Common myeloid progenitor, CD34-positive (primary cell): ENCODE results near the gene PRDX6.

Source experiments
- CTCF ChIA-PET: fragments of 350-600 bp; sonication (Branson Sonifier 250); formaldehyde crosslinking; loops from one replicate; lab custom pipeline; 2021; ENCODE audit warnings: antibody characterized with exemption; lab: Charles Lee
- POLR2A ChIA-PET: fragments of 350-600 bp; sonication (Branson Sonifier 250); formaldehyde crosslinking; loops from one replicate; lab custom pipeline; 2021; ENCODE audit warnings: antibody characterized with exemption; lab: Charles Lee
- DNase-seq, 3 donors: peaks; one replicate each; pipeline versions ENCODE4 v3.0.0 to v3.0.0-alpha.2; 2013
- H3K27ac ChIP-seq, 2 experiments: 1 replicate in 1 of 2; 2 replicates in 1 of 2; pipeline ENCODE4 v1.7.0; 2013; ENCODE audit warnings: inconsistent platforms in 2 of 2, low read length in 2 of 2, mild to moderate bottlenecking in 2 of 2, low read depth in 1 of 2, moderate library complexity in 1 of 2; ENCODE audit not compliant: severe bottlenecking in 2 of 2, insufficient read depth in 1 of 2, poor library complexity in 1 of 2
- H3K27me3 ChIP-seq, 5 experiments: replicated peaks in 2 of 5; 1 replicate in 3 of 5; 2 replicates in 2 of 5; pipeline versions ENCODE4 v1.6.1 to v1.7.0; 2013; ENCODE audit warnings: low read length in 4 of 5, mild to moderate bottlenecking in 2 of 5, moderate library complexity in 2 of 5, inconsistent platforms in 1 of 5; ENCODE audit not compliant: insufficient read depth in 5 of 5, control insufficient read depth in 4 of 5
- H3K36me3 ChIP-seq, 4 experiments: 1 replicate in 2 of 4; 2 replicates in 2 of 4; pipeline versions ENCODE4 v1.6.1 to v1.7.0; 2013; ENCODE audit warnings: low read length in 3 of 4, control low read depth in 1 of 4, mild to moderate bottlenecking in 1 of 4; ENCODE audit not compliant: control insufficient read depth in 4 of 4, insufficient read depth in 4 of 4
- H3K4me1 ChIP-seq, 4 experiments: 1 replicate in 3 of 4; 2 replicates in 1 of 4; pipeline versions ENCODE4 v1.6.1 to v1.7.1; 2013; ENCODE audit warnings: low read length in 3 of 4, mild to moderate bottlenecking in 3 of 4, control low read depth in 1 of 4, inconsistent platforms in 1 of 4, moderate library complexity in 1 of 4; ENCODE audit not compliant: control insufficient read depth in 4 of 4, insufficient read depth in 4 of 4; ENCODE audit errors: control extremely low read depth in 1 of 4
- H3K4me3 ChIP-seq, 7 experiments: 1 replicate in 4 of 7; 2 replicates in 3 of 7; pipeline versions ENCODE4 v1.5.1 to v1.7.0; 2013; ENCODE audit warnings: mild to moderate bottlenecking in 7 of 7, low read length in 6 of 7, moderate library complexity in 6 of 7, inconsistent platforms in 2 of 7, low read depth in 2 of 7, control low read depth in 1 of 7; ENCODE audit not compliant: insufficient read depth in 4 of 7, control insufficient read depth in 1 of 7; ENCODE audit errors: extremely low read depth in 1 of 7
- H3K9me3 ChIP-seq, 5 experiments: 1 replicate in 4 of 5; 2 replicates in 1 of 5; pipeline versions ENCODE4 v1.6.1 to v1.7.1; 2013; ENCODE audit warnings: low read length in 4 of 5, mild to moderate bottlenecking in 2 of 5, inconsistent platforms in 1 of 5, low read depth in 1 of 5, moderate library complexity in 1 of 5; ENCODE audit not compliant: control insufficient read depth in 4 of 5, insufficient read depth in 2 of 5; ENCODE audit errors: control extremely low read depth in 1 of 5
- WGBS: methylation state at CpG from one replicate; pipeline ENCODE4 v1.1.5; 2013; ENCODE audit not compliant: insufficient coverage; 5-methylcytosine and 5-hydroxymethylcytosine counted together

PRDX6 gene

GRCh38 chr1:173481195-173481772 is 4.1 kb downstream of the PRDX6 start:
- no peaks in the 10 kb centered on the region for H3K27me3 ChIP-seq
- ChIA-PET CTCF (no interaction called here), POLR2A (no interaction called here)
- no peaks in the 10 kb centered on the region for H3K9me3 ChIP-seq
- DNase-seq: no peak
- H3K36me3 ChIP-seq: peaks cover 19 to 65% (median 38%) of the 10 kb centered on the region in 4 experiments
- H3K27ac ChIP-seq: no peak overlapping the region
- no CpG with 5 or more reads among the region's 1 CpG for WGBS
- H3K4me1 ChIP-seq: peaks cover 17 to 29% (median 28%) of the 10 kb centered on the region in 4 experiments
- H3K4me3 ChIP-seq: no peak overlapping the region

GRCh38 chr1:173482683-173483082 is 5.5 kb downstream of the PRDX6 start:
- no peaks in the 10 kb centered on the region for H3K9me3 ChIP-seq
- peaks cover 29 to 79% (median 46%) of the 10 kb centered on the region in 4 experiments for H3K36me3 ChIP-seq
- H3K27ac ChIP-seq: no peak overlapping the region
- no peaks in the 10 kb centered on the region for H3K27me3 ChIP-seq
- no CpG with 5 or more reads among the region's 1 CpG for WGBS
- no peak for DNase-seq
- H3K4me3 ChIP-seq: no peak overlapping the region
- CTCF ChIA-PET: no interaction called here
- POLR2A ChIA-PET: no interaction called here
- H3K4me1 ChIP-seq: peaks cover 17 to 27% (median 23%) of the 10 kb centered on the region in 4 experiments

DNA sequence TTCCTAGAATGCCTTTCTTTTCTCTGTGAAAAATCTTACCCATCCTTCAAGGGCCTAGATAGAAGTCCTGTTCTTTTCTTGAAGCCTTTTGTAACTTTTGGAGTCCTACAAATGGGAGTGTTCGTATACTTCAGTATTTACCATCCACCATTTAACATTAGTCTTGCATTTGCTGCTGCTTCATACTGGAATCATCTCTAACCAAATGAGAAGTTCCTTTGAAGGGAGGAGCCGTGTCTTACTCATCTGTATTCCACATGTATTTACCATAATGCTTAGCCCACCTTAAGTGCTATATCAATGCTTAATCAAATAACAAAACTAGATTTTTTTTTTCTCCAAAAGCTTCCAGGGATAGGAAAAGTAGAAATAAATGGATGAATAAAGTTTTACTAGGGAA is 7.1 kb downstream of the PRDX6 start:
- peaks cover 36 to 93% (median 57%) of the 10 kb centered on the region in 4 experiments for H3K36me3 ChIP-seq
- 100% methylated on average over 1 of the region's 2 CpGs for WGBS
- ChIA-PET POLR2A (no interaction called here), CTCF (no interaction called here)
- no peak overlapping the region for H3K4me3 ChIP-seq
- H3K27ac ChIP-seq: peak overlapping the region in 1 of 2 experiments; percentile 6
- no peaks in the 10 kb centered on the region for H3K27me3 ChIP-seq
- H3K4me1 ChIP-seq: peaks cover 4 to 12% (median 9%) of the 10 kb centered on the region in 4 experiments
- DNase-seq: no peak
- no peaks in the 10 kb centered on the region for H3K9me3 ChIP-seq

DNA sequence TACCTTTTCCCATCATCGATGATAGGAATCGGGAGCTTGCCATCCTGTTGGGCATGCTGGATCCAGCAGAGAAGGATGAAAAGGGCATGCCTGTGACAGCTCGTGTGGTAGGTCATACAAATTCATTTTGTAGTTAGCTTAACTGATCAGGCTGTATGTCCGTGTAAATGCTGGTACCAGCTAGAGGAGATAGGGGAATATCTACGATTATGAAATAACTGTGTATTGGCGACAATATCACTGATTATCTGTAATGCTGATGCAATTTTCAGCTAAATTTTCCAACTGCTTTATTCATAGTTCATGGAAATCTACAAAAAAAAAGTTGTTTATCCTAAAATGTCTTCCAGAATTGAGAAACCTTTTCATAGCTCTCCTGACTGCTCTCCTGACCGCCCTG is 8.3 kb downstream of the PRDX6 start:
- H3K27me3 ChIP-seq: no peaks in the 10 kb centered on the region
- ChIA-PET POLR2A (no interaction called here), CTCF (interaction anchor here (1.2 to 1.4 kb wide), 2 partner anchors 55 to 340 kb away, joined by 3 read pairs; no protein-coding TSS in a partner anchor)
- DNase-seq: no peak
- H3K4me3 ChIP-seq: no peak overlapping the region
- peaks cover 0 to under 1% (median 0%) of the 10 kb centered on the region in 4 experiments for H3K4me1 ChIP-seq
- H3K9me3 ChIP-seq: no peaks in the 10 kb centered on the region
- 99% methylated on average over 5 of the region's 7 CpGs for WGBS
- no peak overlapping the region for H3K27ac ChIP-seq
- H3K36me3 ChIP-seq: peaks cover 36 to 86% (median 61%) of the 10 kb centered on the region in 4 experiments

DNA sequence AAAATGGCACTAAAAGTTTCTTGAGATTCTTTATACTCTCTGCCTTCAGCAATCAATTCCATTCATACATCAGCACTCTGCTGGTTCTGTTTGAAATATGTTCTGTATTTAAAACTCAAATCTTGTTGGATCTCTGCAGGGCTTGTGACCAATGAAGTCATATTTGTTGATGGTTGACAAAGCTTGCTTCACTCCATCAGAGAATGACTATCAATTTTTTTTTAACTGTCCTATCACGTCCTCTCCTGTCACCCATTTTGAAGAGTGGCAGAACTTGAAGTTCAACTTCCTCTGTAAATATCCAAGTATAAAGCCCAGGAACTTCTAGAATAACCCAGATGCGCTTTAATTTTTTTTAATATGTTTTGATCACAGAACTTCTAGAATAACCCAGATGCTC is 10.9 kb downstream of the PRDX6 start:
- ChIA-PET POLR2A (no interaction called here), CTCF (interaction anchor here (1.1 to 1.5 kb wide), 2 partner anchors 10 to 22 kb away, joined by 3 to 4 read pairs; no protein-coding TSS in a partner anchor)
- no peaks in the 10 kb centered on the region for H3K9me3 ChIP-seq
- H3K4me1 ChIP-seq: no peaks in the 10 kb centered on the region
- no peak overlapping the region for H3K4me3 ChIP-seq
- 77% methylated on average over 1 of the region's 2 CpGs for WGBS
- no peak for DNase-seq
- no peaks in the 10 kb centered on the region for H3K27me3 ChIP-seq
- peaks cover 25 to 69% (median 42%) of the 10 kb centered on the region in 4 experiments for H3K36me3 ChIP-seq
- H3K27ac ChIP-seq: no peak overlapping the region

- no peaks in the 10 kb centered on the region for H3K27me3 ChIP-seq
- 100% methylated on average over 2 of the region's 5 CpGs for WGBS
- peaks cover 0 to 6% (median 0%) of the 10 kb centered on the region in 5 experiments for H3K9me3 ChIP-seq
- no peak overlapping the region for H3K27ac ChIP-seq
- ChIA-PET POLR2A (no interaction called here), CTCF (no interaction called here)
- no peak overlapping the region for H3K4me3 ChIP-seq
- peak in 2 of 3 donors; percentile 7 to 13 for DNase-seq
- no peaks in the 10 kb centered on the region for H3K4me1 ChIP-seq
- H3K36me3 ChIP-seq: peaks cover 22 to 62% (median 37%) of the 10 kb centered on the region in 4 experiments
Measured at GRCh38 chr1:173489149-173489600, 12.0 kb downstream of the PRDX6 start.

DNA sequence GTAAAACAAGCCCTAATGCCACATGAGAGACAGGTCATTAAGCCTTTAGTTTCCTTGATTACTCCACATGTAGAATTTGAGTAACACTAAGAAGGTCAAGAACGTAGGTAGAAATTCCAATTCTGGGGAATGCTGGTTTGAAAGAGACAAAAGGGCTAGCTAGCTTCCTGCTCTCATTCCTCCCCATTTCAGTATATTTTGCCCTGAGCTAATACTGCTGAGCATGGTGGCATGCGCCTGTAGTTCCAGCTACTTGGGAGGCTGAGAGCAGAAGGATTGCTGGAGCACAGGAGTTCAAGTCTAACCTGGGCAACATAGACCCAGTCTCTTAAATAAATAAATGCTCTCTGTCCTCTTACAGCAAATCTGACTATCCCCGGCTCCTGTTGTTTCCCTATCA is 12.8 kb downstream of the PRDX6 start:
- Histone ChIP-seq H3K27ac (no peak overlapping the region), H3K36me3 (peaks cover 19 to 55% (median 32%) of the 10 kb centered on the region in 4 experiments), H3K4me3 (no peak overlapping the region), H3K27me3 (no peaks in the 10 kb centered on the region), H3K4me1 (no peaks in the 10 kb centered on the region), H3K9me3 (peaks cover 0 to 9% (median 0%) of the 10 kb centered on the region in 5 experiments)
- 100% methylated on average over 2 of the region's 3 CpGs for WGBS
- POLR2A ChIA-PET: no interaction called here
- CTCF ChIA-PET: no interaction called here
- no peak for DNase-seq
